Inflammatory macrophage (primary cell): ENCODE results near the gene TUBA3D.
"Not testable (repeated sequence)": the region's sequence is repeated elsewhere in the genome, so short reads cannot be mapped to it uniquely, and the experiment has no call there.

ENCODE experiments used
- DNase-seq, 2 donors: peaks; one replicate each; pipeline ENCODE4 v3.0.0-alpha.2; 2020 to 2022
- total RNA-seq, 18 experiments: gene quantifications; one replicate each; lab custom pipeline; 2026; ENCODE audit warnings: mixed read lengths in 6 of 18, inconsistent platforms in 2 of 18; lab: John Stamatoyannopoulos, UW

The TUBA3D gene
- 0 to 0.07 (median 0) reads per million in 18 experiments for total RNA-seq

GRCh38 chr2:131475831-131476230 lies at the start of gene TUBA3D:
Gene TUBA3D, plus strand, starts transcription at chr2:131476119. Its CDS starts 81 bp downstream, at chr2:131476200.
- DNase-seq = no peak

GRCh38 chr2:131426727-131427126 lies 49.2 kb upstream of the TUBA3D start:
- DNase-seq = no peak

GRCh38 chr2:131431336-131431735 lies 44.6 kb upstream of the TUBA3D start:
- DNase-seq = no peak

GRCh38 chr2:131440742-131441468 lies 35.0 kb upstream of the TUBA3D start:
- DNase-seq = not testable (repeated sequence)

GRCh38 chr2:131444736-131445514 lies 31.0 kb upstream of the TUBA3D start:
- DNase-seq = not testable (repeated sequence)

GRCh38 chr2:131445515-131445797 lies 30.5 kb upstream of the TUBA3D start:
- not testable (repeated sequence) for DNase-seq

- DNase-seq = no peak
Measured at GRCh38 chr2:131445896-131446295, 30.0 kb upstream of the TUBA3D start.

- DNase-seq = not testable (repeated sequence)
Measured at GRCh38 chr2:131447981-131448380, 27.9 kb upstream of the TUBA3D start.

GRCh38 chr2:131451265-131451949 lies 24.5 kb upstream of the TUBA3D start:
- DNase-seq = not testable (repeated sequence)

GRCh38 chr2:131454914-131455313 lies 21.0 kb upstream of the TUBA3D start:
- not testable (repeated sequence) for DNase-seq

- not testable (repeated sequence) for DNase-seq
Measured at GRCh38 chr2:131467722-131468121, 8.2 kb upstream of the TUBA3D start.

- DNase-seq = not testable (repeated sequence)
Measured at GRCh38 chr2:131470944-131471343, 5.0 kb upstream of the TUBA3D start.

- DNase-seq = peak in 1 of 2 donors; percentile 10
Measured at GRCh38 chr2:131471624-131472023, 4.3 kb upstream of the TUBA3D start.

GRCh38 chr2:131473266-131473665 lies 2.7 kb upstream of the TUBA3D start:
- not testable (repeated sequence) for DNase-seq

- DNase-seq = not testable (repeated sequence)
Measured at GRCh38 chr2:131476363-131476762, 444 bp downstream of the TUBA3D start.

- DNase-seq = not testable (repeated sequence)
Measured at GRCh38 chr2:131477227-131477626, 1.3 kb downstream of the TUBA3D start.

GRCh38 chr2:131478074-131478849 lies 2.3 kb downstream of the TUBA3D start:
- DNase-seq = not testable (repeated sequence)

GRCh38 chr2:131478850-131479461 lies 3.0 kb downstream of the TUBA3D start:
- DNase-seq = not testable (repeated sequence)

- not testable (repeated sequence) for DNase-seq
Measured at GRCh38 chr2:131480351-131480750, 4.4 kb downstream of the TUBA3D start.

GRCh38 chr2:131482506-131483155 lies 6.7 kb downstream of the TUBA3D start:
- not testable (repeated sequence) for DNase-seq
